NB4 (cell line): ENCODE data around the gene CCDC87.
A peak's percentile ranks its signal among the peaks of the same experiment; 100 is the strongest.

Experiments
- DNase-seq: peaks from one replicate; pipeline ENCODE4 v3.0.0; 2010; ENCODE audit warnings: low read depth
- H3K4me3 ChIP-seq: one replicate; pipeline ENCODE4 v1.5.1; 2011; ENCODE audit warnings: mild to moderate bottlenecking, low read depth, low read length, moderate library complexity
- CTCF ChIP-seq: IDR thresholded peaks from one replicate; pipeline ENCODE4 v1.5.1; 2012; ENCODE audit warnings: low read depth, low read length
- MAX ChIP-seq: IDR thresholded peaks from 2 replicates; pipeline ENCODE4 v1.6.1; 2011; ENCODE audit warnings: low read depth, low read length
- MYC ChIP-seq: IDR thresholded peaks from 2 replicates; pipeline ENCODE4 v1.6.1; 2011; ENCODE audit warnings: low read depth, low read length
- POLR2A ChIP-seq: IDR thresholded peaks from 2 replicates; pipeline ENCODE4 v1.6.1; 2011; ENCODE audit warnings: mild to moderate bottlenecking; ENCODE audit not compliant: insufficient read length; ENCODE audit errors: extremely low read depth

The CCDC87 gene

GRCh38 chr11:66637557-66638176 lies 44.8 kb upstream of the CCDC87 start:
- peak; percentile 45 for DNase-seq
- no peak for TF ChIP-seq POLR2A
- no peak for TF ChIP-seq MYC
- H3K4me3 ChIP-seq = peak overlapping the region; percentile 50

- no peak overlapping the region for H3K4me3 ChIP-seq
- DNase-seq = no peak
- no peak for TF ChIP-seq CTCF
- TF ChIP-seq MAX = no peak
- no peak for TF ChIP-seq MYC
- TF ChIP-seq POLR2A = no peak
These were observed 43.5 kb upstream of the CCDC87 start for GRCh38 chr11:66636411-66636810.

GRCh38 chr11:66632952-66633351 lies 40.1 kb upstream of the CCDC87 start:
- DNase-seq = no peak
- no peak overlapping the region for H3K4me3 ChIP-seq
- TF ChIP-seq MYC (no peak), POLR2A (no peak), MAX (no peak), CTCF (no peak)

- H3K4me3 ChIP-seq = no peak overlapping the region
- DNase-seq = no peak
- TF ChIP-seq POLR2A (no peak), MYC (no peak), CTCF (no peak)
These were observed 39.0 kb upstream of the CCDC87 start for GRCh38 chr11:66631883-66632282.

GRCh38 chr11:66629356-66629755 lies 36.5 kb upstream of the CCDC87 start:
- H3K4me3 ChIP-seq = no peak overlapping the region
- no peak for TF ChIP-seq POLR2A
- TF ChIP-seq CTCF = no peak
- no peak for TF ChIP-seq MYC
- no peak for TF ChIP-seq MAX
- no peak for DNase-seq

GRCh38 chr11:66628061-66628603 lies 35.3 kb upstream of the CCDC87 start:
- TF ChIP-seq CTCF = no peak
- no peak for TF ChIP-seq MYC
- no peak for TF ChIP-seq MAX
- no peak for TF ChIP-seq POLR2A
- no peak for DNase-seq
- H3K4me3 ChIP-seq = no peak overlapping the region
